HL-60 (cell line): ENCODE measurements around the gene EXOC2.
"Not testable (repeated sequence)": the region's sequence is repeated elsewhere in the genome, so short reads cannot be mapped to it uniquely, and the experiment has no call there.

Experiments used
- GABPA ChIP-seq: IDR thresholded peaks from 2 replicates; pipeline ENCODE4 v1.6.1; 2012; ENCODE audit warnings: low read depth
- POLR2AphosphoS5 ChIP-seq: IDR thresholded peaks from 2 replicates; pipeline ENCODE4 v1.6.1; 2012; ENCODE audit warnings: low read depth
- TF ChIP-seq, protein P1 (sequence below): IDR thresholded peaks from one replicate; pipeline ENCODE4 v1.5.1; 2011; ENCODE audit warnings: low read length, control low read depth, inconsistent platforms; ENCODE audit not compliant: insufficient read depth
- TF ChIP-seq, protein P2 (sequence below): IDR thresholded peaks from 2 replicates; pipeline ENCODE4 v1.6.1; 2012; ENCODE audit warnings: low read depth; ENCODE audit not compliant: insufficient replicate concordance

DNA sequence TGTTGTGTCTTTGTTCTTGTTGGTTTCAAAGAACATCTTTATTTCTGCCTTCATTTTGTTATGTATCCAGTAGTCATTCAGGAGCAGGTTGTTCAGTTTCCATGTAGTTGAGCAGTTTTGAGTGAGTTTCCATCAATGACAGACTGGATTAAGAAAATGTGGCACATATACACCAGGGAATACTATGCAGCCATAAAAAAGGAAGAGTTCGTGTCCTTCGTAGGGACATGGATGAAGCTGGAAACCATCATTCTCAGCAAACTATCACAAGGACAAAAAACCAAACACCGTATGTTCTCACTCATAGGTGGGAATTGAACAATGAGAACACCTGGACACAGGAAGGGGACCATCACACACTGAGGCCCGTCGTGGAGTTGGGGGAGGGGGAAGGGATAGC lies 87.0 kb downstream of the EXOC2 start:
- TF ChIP-seq, protein P1, sequence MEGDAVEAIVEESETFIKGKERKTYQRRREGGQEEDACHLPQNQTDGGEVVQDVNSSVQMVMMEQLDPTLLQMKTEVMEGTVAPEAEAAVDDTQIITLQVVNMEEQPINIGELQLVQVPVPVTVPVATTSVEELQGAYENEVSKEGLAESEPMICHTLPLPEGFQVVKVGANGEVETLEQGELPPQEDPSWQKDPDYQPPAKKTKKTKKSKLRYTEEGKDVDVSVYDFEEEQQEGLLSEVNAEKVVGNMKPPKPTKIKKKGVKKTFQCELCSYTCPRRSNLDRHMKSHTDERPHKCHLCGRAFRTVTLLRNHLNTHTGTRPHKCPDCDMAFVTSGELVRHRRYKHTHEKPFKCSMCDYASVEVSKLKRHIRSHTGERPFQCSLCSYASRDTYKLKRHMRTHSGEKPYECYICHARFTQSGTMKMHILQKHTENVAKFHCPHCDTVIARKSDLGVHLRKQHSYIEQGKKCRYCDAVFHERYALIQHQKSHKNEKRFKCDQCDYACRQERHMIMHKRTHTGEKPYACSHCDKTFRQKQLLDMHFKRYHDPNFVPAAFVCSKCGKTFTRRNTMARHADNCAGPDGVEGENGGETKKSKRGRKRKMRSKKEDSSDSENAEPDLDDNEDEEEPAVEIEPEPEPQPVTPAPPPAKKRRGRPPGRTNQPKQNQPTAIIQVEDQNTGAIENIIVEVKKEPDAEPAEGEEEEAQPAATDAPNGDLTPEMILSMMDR: not testable (repeated sequence)
- TF ChIP-seq POLR2AphosphoS5, GABPA: not testable (repeated sequence)
- TF ChIP-seq, protein P2, sequence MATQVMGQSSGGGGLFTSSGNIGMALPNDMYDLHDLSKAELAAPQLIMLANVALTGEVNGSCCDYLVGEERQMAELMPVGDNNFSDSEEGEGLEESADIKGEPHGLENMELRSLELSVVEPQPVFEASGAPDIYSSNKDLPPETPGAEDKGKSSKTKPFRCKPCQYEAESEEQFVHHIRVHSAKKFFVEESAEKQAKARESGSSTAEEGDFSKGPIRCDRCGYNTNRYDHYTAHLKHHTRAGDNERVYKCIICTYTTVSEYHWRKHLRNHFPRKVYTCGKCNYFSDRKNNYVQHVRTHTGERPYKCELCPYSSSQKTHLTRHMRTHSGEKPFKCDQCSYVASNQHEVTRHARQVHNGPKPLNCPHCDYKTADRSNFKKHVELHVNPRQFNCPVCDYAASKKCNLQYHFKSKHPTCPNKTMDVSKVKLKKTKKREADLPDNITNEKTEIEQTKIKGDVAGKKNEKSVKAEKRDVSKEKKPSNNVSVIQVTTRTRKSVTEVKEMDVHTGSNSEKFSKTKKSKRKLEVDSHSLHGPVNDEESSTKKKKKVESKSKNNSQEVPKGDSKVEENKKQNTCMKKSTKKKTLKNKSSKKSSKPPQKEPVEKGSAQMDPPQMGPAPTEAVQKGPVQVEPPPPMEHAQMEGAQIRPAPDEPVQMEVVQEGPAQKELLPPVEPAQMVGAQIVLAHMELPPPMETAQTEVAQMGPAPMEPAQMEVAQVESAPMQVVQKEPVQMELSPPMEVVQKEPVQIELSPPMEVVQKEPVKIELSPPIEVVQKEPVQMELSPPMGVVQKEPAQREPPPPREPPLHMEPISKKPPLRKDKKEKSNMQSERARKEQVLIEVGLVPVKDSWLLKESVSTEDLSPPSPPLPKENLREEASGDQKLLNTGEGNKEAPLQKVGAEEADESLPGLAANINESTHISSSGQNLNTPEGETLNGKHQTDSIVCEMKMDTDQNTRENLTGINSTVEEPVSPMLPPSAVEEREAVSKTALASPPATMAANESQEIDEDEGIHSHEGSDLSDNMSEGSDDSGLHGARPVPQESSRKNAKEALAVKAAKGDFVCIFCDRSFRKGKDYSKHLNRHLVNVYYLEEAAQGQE: not testable (repeated sequence)
